ENCODE measurements around the gene STEAP4.

STEAP4 gene

DNA sequence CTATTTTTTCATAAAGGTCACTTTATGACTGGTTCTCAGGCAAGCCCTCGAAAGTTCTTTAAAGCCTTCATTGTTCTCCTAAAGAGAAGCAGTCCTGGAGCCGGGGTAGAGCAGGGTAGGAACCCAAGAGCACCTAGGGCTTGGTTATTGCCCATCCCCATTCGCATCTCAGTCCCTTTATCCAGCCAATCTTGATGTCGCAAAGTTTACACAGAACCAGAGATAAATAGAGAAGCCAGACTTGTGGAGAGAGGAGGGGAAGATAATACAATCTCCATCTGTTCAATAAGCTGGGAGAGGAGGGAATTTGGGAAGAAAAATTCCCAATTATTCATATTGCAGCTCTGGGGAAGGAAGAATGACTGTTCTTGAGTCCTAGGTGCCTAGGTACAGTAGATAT, 80.5 kb downstream of the STEAP4 start:
- H3K4me3 ChIP-seq (ENCODE audit: low read depth, low read length): no peak overlapping the region
- in situ Hi-C loops (cut with HindIII; ENCODE audit: low sequenced_read_pairs): no loop called here
- DNase-seq (ENCODE audit: low read depth): no peak
- TF ChIP-seq, protein P1, sequence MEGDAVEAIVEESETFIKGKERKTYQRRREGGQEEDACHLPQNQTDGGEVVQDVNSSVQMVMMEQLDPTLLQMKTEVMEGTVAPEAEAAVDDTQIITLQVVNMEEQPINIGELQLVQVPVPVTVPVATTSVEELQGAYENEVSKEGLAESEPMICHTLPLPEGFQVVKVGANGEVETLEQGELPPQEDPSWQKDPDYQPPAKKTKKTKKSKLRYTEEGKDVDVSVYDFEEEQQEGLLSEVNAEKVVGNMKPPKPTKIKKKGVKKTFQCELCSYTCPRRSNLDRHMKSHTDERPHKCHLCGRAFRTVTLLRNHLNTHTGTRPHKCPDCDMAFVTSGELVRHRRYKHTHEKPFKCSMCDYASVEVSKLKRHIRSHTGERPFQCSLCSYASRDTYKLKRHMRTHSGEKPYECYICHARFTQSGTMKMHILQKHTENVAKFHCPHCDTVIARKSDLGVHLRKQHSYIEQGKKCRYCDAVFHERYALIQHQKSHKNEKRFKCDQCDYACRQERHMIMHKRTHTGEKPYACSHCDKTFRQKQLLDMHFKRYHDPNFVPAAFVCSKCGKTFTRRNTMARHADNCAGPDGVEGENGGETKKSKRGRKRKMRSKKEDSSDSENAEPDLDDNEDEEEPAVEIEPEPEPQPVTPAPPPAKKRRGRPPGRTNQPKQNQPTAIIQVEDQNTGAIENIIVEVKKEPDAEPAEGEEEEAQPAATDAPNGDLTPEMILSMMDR (IDR thresholded peaks at IDR 0.05; ENCODE audit: low read depth, low read length, missing control alignments): no peak

- TF ChIP-seq, protein P1 (IDR thresholded peaks at IDR 0.05; ENCODE audit: low read depth, low read length, missing control alignments): no peak
- H3K4me3 ChIP-seq (ENCODE audit: low read depth, low read length): no peak overlapping the region
- peak; percentile 40 for DNase-seq (ENCODE audit: low read depth)
- in situ Hi-C loops (cut with HindIII; ENCODE audit: low sequenced_read_pairs): no loop called here
These were observed 82.0 kb downstream of the STEAP4 start for GRCh38 chr7:88224601-88225275.

- DNase-seq (ENCODE audit: low read depth): no peak
- TF ChIP-seq, protein P1 (IDR thresholded peaks at IDR 0.05; ENCODE audit: low read depth, low read length, missing control alignments): no peak
- no peak overlapping the region for H3K4me3 ChIP-seq (ENCODE audit: low read depth, low read length)
- in situ Hi-C loops (cut with HindIII; ENCODE audit: low sequenced_read_pairs): no loop called here
These were observed 83.4 kb downstream of the STEAP4 start for GRCh38 chr7:88223265-88223664.
